ENCODE data around the gene TUFT1. TPM values are rescaled to one million over a fixed set of nuclear protein-coding genes. Genes with fewer than 3 reads are reported as not detected.

TUFT1 gene
- total RNA-seq, 2 experiments from 2014 or later, result 0.06 to 0.13 TPM

DNA sequence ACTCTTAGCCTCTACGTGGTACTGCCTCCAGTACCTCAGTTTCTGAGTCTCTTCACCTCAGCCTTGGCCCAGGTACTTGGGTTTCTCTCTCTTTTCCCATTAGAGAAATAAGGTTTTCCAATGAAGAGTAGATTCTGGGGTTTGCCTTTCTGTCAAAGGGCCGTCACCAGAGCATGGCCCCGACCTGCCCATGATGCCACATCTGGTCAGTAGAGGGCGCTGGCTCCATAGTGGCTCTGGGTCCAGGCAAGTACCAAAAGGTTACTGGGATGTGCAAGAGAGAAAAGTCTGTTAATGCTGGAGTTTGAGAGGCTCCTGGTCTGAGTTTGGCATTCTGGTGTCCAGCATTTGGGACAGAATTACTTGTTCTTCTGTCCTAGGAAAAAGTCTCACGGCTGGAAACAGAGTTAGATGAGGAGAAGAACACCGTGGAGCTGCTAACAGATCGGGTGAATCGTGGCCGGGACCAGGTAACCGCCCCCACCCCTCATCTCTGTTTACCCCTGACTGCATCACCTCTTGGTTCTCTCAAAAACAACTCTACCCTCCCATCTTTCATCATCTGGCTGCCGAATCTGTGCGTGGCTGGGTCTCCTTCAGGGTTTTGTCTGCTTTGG, 5.3 kb upstream of the TUFT1 start:
- H3K9me2 ChIP-seq (ENCODE audit: insufficient read depth, low read length), result no peaks in the 10 kb centered on the region
- no peaks in the 10 kb centered on the region for H3K4me1 ChIP-seq (ENCODE audit: insufficient read depth, low read length, poor library complexity, severe bottlenecking)
- H2AFZ ChIP-seq (ENCODE audit: low read length), result no peak overlapping the region
- ChIA-PET CTCF (ENCODE audit: unreplicated experiment) (no interaction called here), POLR2A (no interaction called here)
- intact Hi-C loops (cut with micrococcal nuclease; ENCODE audit: unreplicated experiment), result loop anchor here (1.0 kb wide), 2 partner anchors 91 to 201 kb away; no protein-coding TSS in a partner anchor
- no peak for TF ChIP-seq EZH2phosphoT487 (IDR thresholded peaks at IDR 0.05; ENCODE audit: borderline replicate concordance, low read depth, low read length)
- peak; percentile 97 for TF ChIP-seq CTCF (conservative IDR thresholded peaks at IDR 0.05; ENCODE audit: low read length)
- H3K36me3 ChIP-seq (ENCODE audit: insufficient read depth, low read length), result no peaks in the 10 kb centered on the region
- H3K9me3 ChIP-seq (ENCODE audit: low read length), result no peaks in the 10 kb centered on the region
- no peak overlapping the region for H3K4me2 ChIP-seq (ENCODE audit: low read length)
- BruUV-seq (replicated peaks), result no TSS peak
- H4K20me1 ChIP-seq (ENCODE audit: insufficient read depth, low read length), result no peaks in the 10 kb centered on the region
- H3K4me3 ChIP-seq (ENCODE audit: low read depth, low read length, poor library complexity, severe bottlenecking), result no peak overlapping the region
- H3K27ac ChIP-seq (ENCODE audit: low read depth, low read length, poor library complexity, severe bottlenecking), result no peak overlapping the region
- H3K79me2 ChIP-seq (ENCODE audit: insufficient read depth, low read depth, low read length), result no peaks in the 10 kb centered on the region
- peak; percentile 70 for DNase-seq (ENCODE audit: low spot score)

GRCh38 chr1:151535326-151536271, 4.5 kb upstream of the TUFT1 start:
- POLR2A ChIA-PET, result interaction anchor here (0.8 kb wide), 1 partner anchor 14 kb away, joined by 4 read pairs; no protein-coding TSS in a partner anchor
- BruUV-seq (replicated peaks), result no TSS peak

More at GRCh38 chr1:151535326-151536271, 4.5 kb upstream of the TUFT1 start:
- H2AFZ ChIP-seq (ENCODE audit: low read length), result no peak overlapping the region
- no peak overlapping the region for H3K4me3 ChIP-seq (ENCODE audit: low read depth, low read length, poor library complexity, severe bottlenecking)
- H3K27ac ChIP-seq (ENCODE audit: low read depth, low read length, poor library complexity, severe bottlenecking), result no peak overlapping the region
- CTCF ChIA-PET (ENCODE audit: unreplicated experiment), result interaction anchor here (0.6 kb wide), 1 partner anchor 308 kb away, joined by 3 read pairs; no protein-coding TSS in a partner anchor
- no peaks in the 10 kb centered on the region for H4K20me1 ChIP-seq (ENCODE audit: insufficient read depth, low read length)
- TF ChIP-seq EZH2phosphoT487 (IDR thresholded peaks at IDR 0.05; ENCODE audit: borderline replicate concordance, low read depth, low read length) (no peak), CTCF (conservative IDR thresholded peaks at IDR 0.05; ENCODE audit: low read length) (no peak)
- no peak overlapping the region for H3K4me2 ChIP-seq (ENCODE audit: low read length)
- intact Hi-C loops (cut with micrococcal nuclease; ENCODE audit: unreplicated experiment), result no loop called here
- no peaks in the 10 kb centered on the region for H3K36me3 ChIP-seq (ENCODE audit: insufficient read depth, low read length)
- H3K4me1 ChIP-seq (ENCODE audit: insufficient read depth, low read length, poor library complexity, severe bottlenecking), result no peaks in the 10 kb centered on the region
- H3K9me2 ChIP-seq (ENCODE audit: insufficient read depth, low read length), result no peaks in the 10 kb centered on the region
- DNase-seq (ENCODE audit: low spot score), result no peak
- no peaks in the 10 kb centered on the region for H3K9me3 ChIP-seq (ENCODE audit: low read length)
- H3K79me2 ChIP-seq (ENCODE audit: insufficient read depth, low read depth, low read length), result no peaks in the 10 kb centered on the region
